Breast epithelium (tissue), 4 donors: ENCODE data around the gene HMGB4. TPM values are rescaled to one million over a fixed set of nuclear protein-coding genes. Genes with fewer than 3 reads are reported as not detected.

Source experiments
- DNase-seq, 2 donors: peaks; one replicate each; pipeline ENCODE4 v3.0.0-alpha.2; 2019; ENCODE audit warnings: low spot score in 2 of 2
- H3K27ac ChIP-seq, 2 donors: fragments of 200-600 bp; sonication (generic) in 1 of 2; one replicate each; pipeline ENCODE4 v1.5.1; 2016 to 2019; ENCODE audit warnings: mild to moderate bottlenecking in 1 of 2
- H3K27me3 ChIP-seq, 2 donors: fragments of 200-600 bp; sonication (generic) in 1 of 2; one replicate each; pipeline versions ENCODE4 v1.5.1 to v1.6.0; 2017 to 2019; ENCODE audit warnings: control low read depth in 1 of 2, mild to moderate bottlenecking in 1 of 2
- H3K36me3 ChIP-seq: fragments of 200-600 bp; one replicate; pipeline ENCODE4 v1.5.1; 2019
- H3K4me1 ChIP-seq, 2 donors: fragments of 200-600 bp; sonication (generic); one replicate each; pipeline ENCODE4 v1.5.1; 2016 to 2019; ENCODE audit warnings: control low read depth in 1 of 2
- H3K4me3 ChIP-seq, 3 donors: fragments of 200-600 bp; sonication (generic); 1 replicate in 2 of 3; 2 replicates in 1 of 3; pipeline ENCODE4 v1.5.1; 2016 to 2019; ENCODE audit warnings: mild to moderate bottlenecking in 3 of 3, moderate library complexity in 2 of 3
- H3K9me3 ChIP-seq, 2 donors: fragments of 200-600 bp; sonication (generic) in 1 of 2; one replicate each; pipeline ENCODE4 v1.5.1; 2016 to 2019; ENCODE audit warnings: control low read depth in 1 of 2
- CTCF ChIP-seq, 3 donors: fragments of 450-650 bp; IDR thresholded peaks; one replicate each; pipeline ENCODE4 v1.5.1; 2016 to 2017; ENCODE audit warnings: antibody characterized with exemption in 3 of 3, mild to moderate bottlenecking in 3 of 3, moderate library complexity in 3 of 3
- POLR2A ChIP-seq: fragments of 450-650 bp; IDR thresholded peaks from one replicate; pipeline ENCODE4 v1.6.1; 2016; ENCODE audit warnings: antibody characterized with exemption, mild to moderate bottlenecking, moderate library complexity
- POLR2AphosphoS5 ChIP-seq, 3 donors: sonication (generic); formaldehyde crosslinking; IDR thresholded peaks; one replicate each; pipeline ENCODE4 v1.6.1; 2017; ENCODE audit warnings: antibody characterized with exemption in 3 of 3
- intact Hi-C: fragments of 100-400 bp; cut with DNase I; formaldehyde crosslinking; loops from one replicate; pipeline ENCODE4 v1.15.1; 2023; ENCODE audit warnings: low total_unique reads
- total RNA-seq, 3 donors: library from RNA; depleted of rRNA; stranded (reverse); fragments of >200 nt; gene quantifications; one replicate each; pipeline ENCODE4 v1.1.0, GENCODE V29; 2016

The HMGB4 gene
- total RNA-seq, 3 donors from 2014 or later = not detected

GRCh38 chr1:33864460-33865389, 846 bp downstream of the HMGB4 start:
- H3K4me3 ChIP-seq = no peak overlapping the region
- no peak for TF ChIP-seq CTCF (IDR thresholded peaks at IDR 0.05)
- no peak for TF ChIP-seq POLR2A
- TF ChIP-seq POLR2AphosphoS5 (IDR thresholded peaks at IDR 0.05) = no peak
- H3K36me3 ChIP-seq = no peaks in the 10 kb centered on the region
- DNase-seq = no peak
- H3K9me3 ChIP-seq = no peaks in the 10 kb centered on the region
- H3K27me3 ChIP-seq = peaks cover 0 to 3% of the 10 kb centered on the region in 2 donors
- no peak overlapping the region for H3K27ac ChIP-seq
- H3K4me1 ChIP-seq = no peaks in the 10 kb centered on the region
- intact Hi-C loops = no loop called here

DNA sequence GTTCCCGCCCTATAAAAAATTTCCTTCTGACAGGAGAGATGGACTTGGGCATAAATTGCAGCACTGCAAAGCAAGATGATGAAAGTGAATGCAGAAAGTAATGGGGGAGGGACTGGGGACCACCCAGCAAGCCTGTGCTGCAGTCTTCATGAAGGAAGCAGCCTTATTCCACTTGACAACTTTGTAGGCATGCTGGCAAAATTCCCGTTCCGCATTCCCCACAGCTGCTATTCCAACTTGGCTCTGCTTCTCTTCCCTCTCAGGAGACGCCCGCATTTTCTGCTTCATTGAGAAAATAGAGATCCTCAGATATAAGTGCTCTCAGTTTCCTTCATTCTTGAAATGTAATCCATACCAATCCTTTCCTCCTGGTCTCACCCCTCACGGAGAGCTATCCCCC, 2.4 kb downstream of the HMGB4 start:
- no peaks in the 10 kb centered on the region for H3K36me3 ChIP-seq
- H3K9me3 ChIP-seq = no peaks in the 10 kb centered on the region
- peaks cover 0 to 3% of the 10 kb centered on the region in 2 donors for H3K27me3 ChIP-seq
- intact Hi-C loops = no loop called here
- no peak overlapping the region for H3K4me3 ChIP-seq
- TF ChIP-seq POLR2AphosphoS5 (IDR thresholded peaks at IDR 0.05) = no peak
- no peak for TF ChIP-seq POLR2A
- TF ChIP-seq CTCF (IDR thresholded peaks at IDR 0.05) = no peak
- H3K27ac ChIP-seq = no peak overlapping the region
- DNase-seq = no peak
- no peaks in the 10 kb centered on the region for H3K4me1 ChIP-seq

DNA sequence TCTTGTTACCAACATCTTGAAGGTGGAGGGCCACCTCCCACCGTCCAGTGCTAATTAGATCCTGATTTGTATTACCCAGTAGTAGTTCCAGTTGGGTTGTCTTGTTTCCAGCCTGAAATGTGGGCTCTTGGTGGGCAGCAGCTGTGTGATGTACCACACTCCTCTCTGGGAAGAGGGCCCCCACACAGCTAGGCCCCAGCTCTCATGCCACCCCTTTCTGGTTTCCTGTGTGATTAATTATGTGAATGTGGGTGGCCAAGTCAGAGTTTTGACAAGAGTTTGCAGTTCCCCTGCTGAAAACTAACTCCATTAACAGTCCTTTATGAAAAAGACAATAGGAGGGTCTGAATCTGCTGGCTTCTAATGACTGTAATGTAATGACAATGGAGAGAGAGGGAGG, 3.8 kb downstream of the HMGB4 start:
- no peaks in the 10 kb centered on the region for H3K9me3 ChIP-seq
- no peak overlapping the region for H3K27ac ChIP-seq
- peaks cover 0 to 3% of the 10 kb centered on the region in 2 donors for H3K27me3 ChIP-seq
- DNase-seq = no peak
- H3K4me1 ChIP-seq = no peaks in the 10 kb centered on the region
- H3K36me3 ChIP-seq = no peaks in the 10 kb centered on the region
- TF ChIP-seq CTCF (IDR thresholded peaks at IDR 0.05) = no peak
- TF ChIP-seq POLR2AphosphoS5 (IDR thresholded peaks at IDR 0.05) = no peak
- no peak for TF ChIP-seq POLR2A
- intact Hi-C loops = no loop called here
- no peak overlapping the region for H3K4me3 ChIP-seq

- Histone ChIP-seq H3K4me3 (no peak overlapping the region), H3K36me3 (no peaks in the 10 kb centered on the region), H3K9me3 (no peaks in the 10 kb centered on the region), H3K27me3 (no peaks in the 10 kb centered on the region), H3K4me1 (no peaks in the 10 kb centered on the region), H3K27ac (peak overlapping the region in 1 of 2 donors; percentile 17)
- TF ChIP-seq POLR2AphosphoS5 (IDR thresholded peaks at IDR 0.05) (no peak), CTCF (IDR thresholded peaks at IDR 0.05) (no peak)
- intact Hi-C loops = no loop called here
- DNase-seq = no peak
These were observed 8.4 kb downstream of the HMGB4 start for GRCh38 chr1:33872275-33872674.

- DNase-seq = no peak
- no peak for TF ChIP-seq POLR2AphosphoS5 (IDR thresholded peaks at IDR 0.05)
- no peak for TF ChIP-seq POLR2A
- no peak for TF ChIP-seq CTCF (IDR thresholded peaks at IDR 0.05)
- no peak overlapping the region for H3K4me3 ChIP-seq
- H3K9me3 ChIP-seq = no peaks in the 10 kb centered on the region
- H3K4me1 ChIP-seq = no peaks in the 10 kb centered on the region
- peak overlapping the region in 1 of 2 donors; percentile 17 for H3K27ac ChIP-seq
- no peaks in the 10 kb centered on the region for H3K36me3 ChIP-seq
- H3K27me3 ChIP-seq = no peaks in the 10 kb centered on the region
- intact Hi-C loops = no loop called here
These were observed 8.8 kb downstream of the HMGB4 start for GRCh38 chr1:33872683-33873082.
